HEK293 (cell line): Measurements from ENCODE around the gene ERCC2.

Source experiments
- CTCF ChIA-PET: fragments of 350-600 bp; formaldehyde crosslinking; extraction: SDS; loops from one replicate; lab custom pipeline; 2021; ENCODE audit warnings: antibody characterized with exemption; lab: Yijun Ruan, JAX
- POLR2A ChIA-PET: fragments of 300-600 bp; formaldehyde crosslinking; extraction: SDS; loops from one replicate; lab custom pipeline; 2020; ENCODE audit warnings: antibody characterized with exemption, inconsistent platforms; lab: Yijun Ruan, JAX
- H3K27ac ChIP-seq: fragments of 200-500 bp; sonication (Bioruptor generic); 2 replicates; pipeline ENCODE4 v1.5.1; 2014; ENCODE audit warnings: low read depth, low read length, control low read depth, inconsistent platforms; ENCODE audit errors: extremely low read depth
- H3K36me3 ChIP-seq, 2 experiments: fragments of 200-500 bp in 1 of 2; sonication (Bioruptor generic) in 1 of 2; 1 replicate in 1 of 2; 2 replicates in 1 of 2; pipeline ENCODE4 v1.5.1; 2014 to 2017; ENCODE audit warnings: inconsistent platforms in 2 of 2, low read length in 2 of 2; ENCODE audit not compliant: control insufficient read depth in 2 of 2, insufficient read depth in 1 of 2
- H3K4me1 ChIP-seq: fragments of 200-500 bp; sonication (Bioruptor generic); 2 replicates; pipeline ENCODE4 v1.5.1; 2014; ENCODE audit warnings: mild to moderate bottlenecking, low read length, inconsistent platforms; ENCODE audit not compliant: control insufficient read depth, insufficient read depth
- H3K4me3 ChIP-seq: 2 replicates; pipeline ENCODE4 v1.5.1; 2011; ENCODE audit warnings: low read depth, mild to moderate bottlenecking, control low read depth, low read length, moderate library complexity
- H3K9me3 ChIP-seq: fragments of 200-500 bp; sonication (Bioruptor generic); 2 replicates; pipeline ENCODE4 v1.5.1; 2014; ENCODE audit warnings: low read depth, low read length, inconsistent platforms; ENCODE audit not compliant: control insufficient read depth, insufficient read depth
- KLF1 ChIP-seq: fragments of 450-650 bp; formaldehyde crosslinking; IDR thresholded peaks from 2 replicates; pipeline ENCODE4 v1.5.1; 2016; ENCODE audit warnings: missing biosample characterization, missing genetic modification characterization
- ZBTB17 ChIP-seq: fragments of 450-650 bp; formaldehyde crosslinking; IDR thresholded peaks from 2 replicates; pipeline ENCODE4 v1.5.1; 2016; ENCODE audit warnings: missing biosample characterization, missing genetic modification characterization
- ZNF138 ChIP-seq: fragments of 450-650 bp; formaldehyde crosslinking; IDR thresholded peaks from 2 replicates; pipeline ENCODE4 v1.5.1; 2016; ENCODE audit warnings: missing biosample characterization, missing genetic modification characterization, borderline replicate concordance
- ZNF211 ChIP-seq: fragments of 450-650 bp; formaldehyde crosslinking; IDR thresholded peaks from 2 replicates; pipeline ENCODE4 v1.5.1; 2016; ENCODE audit warnings: low read depth, missing biosample characterization, missing genetic modification characterization
- ZNF280D ChIP-seq: fragments of 450-650 bp; formaldehyde crosslinking; IDR thresholded peaks from 2 replicates; pipeline ENCODE4 v1.5.1; 2016; ENCODE audit warnings: missing biosample characterization, missing genetic modification characterization
- ZNF350 ChIP-seq: fragments of 450-650 bp; formaldehyde crosslinking; IDR thresholded peaks from 2 replicates; pipeline ENCODE4 v1.5.0; 2017; ENCODE audit warnings: missing biosample characterization, mild to moderate bottlenecking, missing genetic modification characterization
- ZNF423 ChIP-seq: fragments of 450-650 bp; formaldehyde crosslinking; IDR thresholded peaks from 2 replicates; pipeline ENCODE4 v1.5.1; 2016; ENCODE audit warnings: missing biosample characterization, missing genetic modification characterization
- ZNF501 ChIP-seq: fragments of 450-650 bp; formaldehyde crosslinking; IDR thresholded peaks from 2 replicates; pipeline ENCODE4 v1.5.1; 2016; ENCODE audit warnings: missing biosample characterization, missing genetic modification characterization
- ZNF510 ChIP-seq: fragments of 450-650 bp; formaldehyde crosslinking; IDR thresholded peaks from 2 replicates; pipeline ENCODE4 v1.5.1; 2018; ENCODE audit warnings: mild to moderate bottlenecking, missing genetic modification characterization, missing biosample characterization; ENCODE audit not compliant: insufficient replicate concordance
- ZSCAN30 ChIP-seq: fragments of 450-650 bp; IDR thresholded peaks from 2 replicates; pipeline ENCODE4 v1.5.1; 2018; ENCODE audit warnings: missing biosample characterization, mild to moderate bottlenecking, missing genetic modification characterization, moderate library complexity
- ZSCAN4 ChIP-seq: fragments of 450-650 bp; formaldehyde crosslinking; IDR thresholded peaks from 2 replicates; pipeline ENCODE4 v1.5.1; 2017; ENCODE audit warnings: missing biosample characterization, missing genetic modification characterization
- TF ChIP-seq, protein P1 (sequence below): fragments of 450-650 bp; formaldehyde crosslinking; IDR thresholded peaks from 2 replicates; pipeline ENCODE4 v1.5.0; 2017; ENCODE audit warnings: missing biosample characterization, missing genetic modification characterization, borderline replicate concordance
- TF ChIP-seq, protein P2 (sequence below): fragments of 450-650 bp; formaldehyde crosslinking; IDR thresholded peaks from 2 replicates; pipeline ENCODE4 v1.5.1; 2016; ENCODE audit warnings: missing biosample characterization, missing genetic modification characterization, borderline replicate concordance
- TF ChIP-seq, protein P3 (sequence below): fragments of 450-650 bp; formaldehyde crosslinking; IDR thresholded peaks from 2 replicates; pipeline ENCODE4 v1.5.1; 2016; ENCODE audit warnings: missing biosample characterization, missing genetic modification characterization
- TF ChIP-seq, protein P4 (sequence below): fragments of 450-650 bp; formaldehyde crosslinking; IDR thresholded peaks from 2 replicates; pipeline ENCODE4 v1.5.1; 2016; ENCODE audit warnings: missing biosample characterization, missing genetic modification characterization

Gene ERCC2

GRCh38 chr19:45418802-45419201, 48.4 kb upstream of the ERCC2 start (continued):
- TF ChIP-seq ZSCAN4 (no peak), ZSCAN30 (tag by site-specific recombination) (no peak), ZNF138 (no peak), ZNF350 (tag by site-specific recombination) (no peak), KLF1 (no peak)
- TF ChIP-seq, protein P1, sequence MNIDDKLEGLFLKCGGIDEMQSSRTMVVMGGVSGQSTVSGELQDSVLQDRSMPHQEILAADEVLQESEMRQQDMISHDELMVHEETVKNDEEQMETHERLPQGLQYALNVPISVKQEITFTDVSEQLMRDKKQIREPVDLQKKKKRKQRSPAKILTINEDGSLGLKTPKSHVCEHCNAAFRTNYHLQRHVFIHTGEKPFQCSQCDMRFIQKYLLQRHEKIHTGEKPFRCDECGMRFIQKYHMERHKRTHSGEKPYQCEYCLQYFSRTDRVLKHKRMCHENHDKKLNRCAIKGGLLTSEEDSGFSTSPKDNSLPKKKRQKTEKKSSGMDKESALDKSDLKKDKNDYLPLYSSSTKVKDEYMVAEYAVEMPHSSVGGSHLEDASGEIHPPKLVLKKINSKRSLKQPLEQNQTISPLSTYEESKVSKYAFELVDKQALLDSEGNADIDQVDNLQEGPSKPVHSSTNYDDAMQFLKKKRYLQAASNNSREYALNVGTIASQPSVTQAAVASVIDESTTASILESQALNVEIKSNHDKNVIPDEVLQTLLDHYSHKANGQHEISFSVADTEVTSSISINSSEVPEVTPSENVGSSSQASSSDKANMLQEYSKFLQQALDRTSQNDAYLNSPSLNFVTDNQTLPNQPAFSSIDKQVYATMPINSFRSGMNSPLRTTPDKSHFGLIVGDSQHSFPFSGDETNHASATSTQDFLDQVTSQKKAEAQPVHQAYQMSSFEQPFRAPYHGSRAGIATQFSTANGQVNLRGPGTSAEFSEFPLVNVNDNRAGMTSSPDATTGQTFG (tag by site-specific recombination) = no peak
- TF ChIP-seq, protein P2, sequence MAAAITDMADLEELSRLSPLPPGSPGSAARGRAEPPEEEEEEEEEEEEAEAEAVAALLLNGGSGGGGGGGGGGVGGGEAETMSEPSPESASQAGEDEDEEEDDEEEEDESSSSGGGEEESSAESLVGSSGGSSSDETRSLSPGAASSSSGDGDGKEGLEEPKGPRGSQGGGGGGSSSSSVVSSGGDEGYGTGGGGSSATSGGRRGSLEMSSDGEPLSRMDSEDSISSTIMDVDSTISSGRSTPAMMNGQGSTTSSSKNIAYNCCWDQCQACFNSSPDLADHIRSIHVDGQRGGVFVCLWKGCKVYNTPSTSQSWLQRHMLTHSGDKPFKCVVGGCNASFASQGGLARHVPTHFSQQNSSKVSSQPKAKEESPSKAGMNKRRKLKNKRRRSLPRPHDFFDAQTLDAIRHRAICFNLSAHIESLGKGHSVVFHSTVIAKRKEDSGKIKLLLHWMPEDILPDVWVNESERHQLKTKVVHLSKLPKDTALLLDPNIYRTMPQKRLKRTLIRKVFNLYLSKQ (tag by site-specific recombination) = no peak
- TF ChIP-seq, protein P3, sequence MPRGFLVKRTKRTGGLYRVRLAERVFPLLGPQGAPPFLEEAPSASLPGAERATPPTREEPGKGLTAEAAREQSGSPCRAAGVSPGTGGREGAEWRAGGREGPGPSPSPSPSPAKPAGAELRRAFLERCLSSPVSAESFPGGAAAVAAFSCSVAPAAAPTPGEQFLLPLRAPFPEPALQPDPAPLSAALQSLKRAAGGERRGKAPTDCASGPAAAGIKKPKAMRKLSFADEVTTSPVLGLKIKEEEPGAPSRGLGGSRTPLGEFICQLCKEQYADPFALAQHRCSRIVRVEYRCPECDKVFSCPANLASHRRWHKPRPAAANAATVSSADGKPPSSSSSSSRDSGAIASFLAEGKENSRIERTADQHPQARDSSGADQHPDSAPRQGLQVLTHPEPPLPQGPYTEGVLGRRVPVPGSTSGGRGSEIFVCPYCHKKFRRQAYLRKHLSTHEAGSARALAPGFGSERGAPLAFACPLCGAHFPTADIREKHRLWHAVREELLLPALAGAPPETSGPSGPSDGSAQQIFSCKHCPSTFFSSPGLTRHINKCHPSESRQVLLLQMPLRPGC (tag by site-specific recombination) = no peak

DNA sequence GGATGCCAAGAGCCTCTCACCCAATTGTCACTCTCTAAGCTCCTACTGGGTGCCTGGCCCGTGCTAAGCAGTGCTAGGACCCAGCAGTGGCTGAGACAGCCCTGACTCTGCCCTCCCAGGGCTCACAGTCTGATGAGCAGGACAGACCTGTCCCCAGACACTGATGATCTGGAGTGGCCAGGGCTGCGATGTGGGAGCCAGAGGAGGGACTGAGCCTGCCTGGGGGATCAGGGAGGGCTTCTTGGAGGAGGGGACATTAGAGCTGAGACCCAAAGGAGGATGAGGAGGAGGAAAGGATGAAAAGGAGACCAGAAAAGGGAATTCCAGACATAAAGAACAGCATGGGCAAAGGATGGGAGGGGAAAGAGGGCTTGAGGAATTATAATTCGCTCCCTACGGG, 46.8 kb upstream of the ERCC2 start:
- no peaks in the 10 kb centered on the region for H3K4me1 ChIP-seq
- CTCF ChIA-PET = interaction anchor here (1.1 to 3.1 kb wide), 2 partner anchors 11 to 14 kb away, joined by 3 to 17 read pairs; no protein-coding TSS in a partner anchor
- TF ChIP-seq ZNF423 (tag by site-specific recombination) (no peak), ZNF510 (tag by site-specific recombination) (no peak), ZNF280D (tag by site-specific recombination) (no peak), ZNF211 (no peak), ZNF501 (tag by site-specific recombination) (no peak), ZBTB17 (tag by site-specific recombination) (0 out of 2 replicates have a peak, but pooled peaks have one; percentile 18)
- TF ChIP-seq, protein P4, sequence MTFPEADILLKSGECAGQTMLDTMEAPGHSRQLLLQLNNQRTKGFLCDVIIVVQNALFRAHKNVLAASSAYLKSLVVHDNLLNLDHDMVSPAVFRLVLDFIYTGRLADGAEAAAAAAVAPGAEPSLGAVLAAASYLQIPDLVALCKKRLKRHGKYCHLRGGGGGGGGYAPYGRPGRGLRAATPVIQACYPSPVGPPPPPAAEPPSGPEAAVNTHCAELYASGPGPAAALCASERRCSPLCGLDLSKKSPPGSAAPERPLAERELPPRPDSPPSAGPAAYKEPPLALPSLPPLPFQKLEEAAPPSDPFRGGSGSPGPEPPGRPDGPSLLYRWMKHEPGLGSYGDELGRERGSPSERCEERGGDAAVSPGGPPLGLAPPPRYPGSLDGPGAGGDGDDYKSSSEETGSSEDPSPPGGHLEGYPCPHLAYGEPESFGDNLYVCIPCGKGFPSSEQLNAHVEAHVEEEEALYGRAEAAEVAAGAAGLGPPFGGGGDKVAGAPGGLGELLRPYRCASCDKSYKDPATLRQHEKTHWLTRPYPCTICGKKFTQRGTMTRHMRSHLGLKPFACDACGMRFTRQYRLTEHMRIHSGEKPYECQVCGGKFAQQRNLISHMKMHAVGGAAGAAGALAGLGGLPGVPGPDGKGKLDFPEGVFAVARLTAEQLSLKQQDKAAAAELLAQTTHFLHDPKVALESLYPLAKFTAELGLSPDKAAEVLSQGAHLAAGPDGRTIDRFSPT (tag by site-specific recombination) = no peak
- TF ChIP-seq, all 188 proteins: peak for 1
- no peaks in the 10 kb centered on the region for H3K9me3 ChIP-seq
- H3K36me3 ChIP-seq = peaks cover 44 to 62% of the 10 kb centered on the region in 2 experiments
- no peak overlapping the region for H3K4me3 ChIP-seq
- H3K27ac ChIP-seq = no peak overlapping the region
- POLR2A ChIA-PET = interaction anchor here (0.6 to 1.4 kb wide), 2 partner anchors 51 to 314 kb away, joined by 3 read pairs; partner anchors contain the start of genes FBXO46 and FOSB
